Measurements from ENCODE around the gene SPATA3. TPM values are rescaled to one million over a fixed set of nuclear protein-coding genes. Genes with fewer than 3 reads are reported as not detected.

SPATA3 gene
- total and polyA plus RNA-seq, 2 of the 8 experiments (the other 6 are each of a cell fraction or from before 2014, with no cell fraction given), result not detected

DNA sequence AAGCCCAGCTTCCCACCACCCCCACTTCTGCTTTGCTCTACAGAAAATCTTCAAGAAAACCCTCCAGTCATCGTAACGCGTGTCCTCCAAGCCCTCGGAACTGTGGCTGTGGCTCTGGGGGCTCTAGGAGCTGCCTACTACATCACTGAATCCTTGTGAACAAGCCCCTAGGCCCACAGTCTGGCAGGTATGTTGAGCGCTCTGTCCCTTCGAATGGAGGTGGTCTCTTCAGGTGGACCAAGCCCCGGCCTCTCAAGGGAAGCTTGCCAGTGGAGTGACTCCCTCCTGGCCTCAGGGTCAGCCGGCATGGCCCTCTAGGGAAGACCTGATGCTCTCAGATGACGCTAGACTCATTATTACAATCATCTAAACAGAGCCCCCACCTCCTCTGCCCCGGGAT lies 6.7 kb downstream of the SPATA3 start:
- Histone ChIP-seq H4K8ac (ENCODE audit: extremely low read depth, insufficient read depth, low read length) (no peak overlapping the region), H3K36me3 (ENCODE audit: control insufficient read depth in 2 of 4, insufficient read depth in 4 of 4, low read length in 3 of 4) (no peaks in the 10 kb centered on the region), H2AK5ac (ENCODE audit: low read depth, low read length) (no peak overlapping the region), H3K4me1 (replicated peaks in 1 of 4; ENCODE audit: control insufficient read depth in 3 of 4, insufficient read depth in 4 of 4, low read length in 3 of 4) (no peaks in the 10 kb centered on the region; a peak in 2 of 7 replicates), H3K27ac (ENCODE audit: low read depth, low read length) (no peak overlapping the region), H2AFZ (ENCODE audit: low read length) (no peak overlapping the region), H4K20me1 (replicated peaks in 1 of 2; ENCODE audit: control insufficient read depth in 1 of 2, insufficient read depth in 2 of 2, low read length in 2 of 2) (peaks cover 0 to 2% of the 10 kb centered on the region in 2 experiments), H3K79me2 (ENCODE audit: control insufficient read depth in 1 of 2, insufficient read depth in 2 of 2, low read length in 2 of 2) (no peaks in the 10 kb centered on the region), H2BK120ac (replicated peaks; ENCODE audit: low read depth, low read length) (no peak overlapping the region), H2BK20ac (ENCODE audit: low read length) (no peak overlapping the region), H2BK5ac (ENCODE audit: low read depth, low read length) (no peak overlapping the region), H3K18ac (ENCODE audit: extremely low read depth, low read length) (no peak overlapping the region), H4K91ac (replicated peaks; ENCODE audit: insufficient read length, low read length) (no peak overlapping the region), H3K27me3 (replicated peaks in 1 of 4; ENCODE audit: control insufficient read depth in 3 of 4, extremely low read depth in 1 of 4, insufficient read depth in 3 of 4, low read length in 3 of 4) (peaks cover 0 to 6% (median 3%) of the 10 kb centered on the region in 4 experiments; a peak in 3 of 7 replicates), H3K56ac (replicated peaks; ENCODE audit: insufficient read length, low read depth, low read length) (no peak overlapping the region), H3K23ac (ENCODE audit: insufficient read length) (no peak overlapping the region), H2BK12ac (ENCODE audit: low read depth, low read length) (peak overlapping the region; percentile 23; the same call in 1 of the 2 replicates), H2BK15ac (ENCODE audit: low read length) (no peak overlapping the region), H3K14ac (ENCODE audit: insufficient read length) (no peak overlapping the region), H4K5ac (ENCODE audit: insufficient read length, low read depth, low read length) (no peak overlapping the region), H3K9me3 (ENCODE audit: insufficient read depth in 2 of 2, low read depth in 1 of 2, low read length in 1 of 2) (peaks cover 3% of the 10 kb centered on the region in 2 experiments; a peak in 1 of 4 replicates), H3K23me2 (ENCODE audit: low read depth, low read length) (peaks cover 10% of the 10 kb centered on the region; the same call in 1 of the 2 replicates), H3K4ac (replicated peaks; ENCODE audit: insufficient read length, low read depth, low read length) (no peak overlapping the region), H3K4me3 (ENCODE audit: extremely low read depth in 1 of 4, insufficient read depth in 2 of 4, low read depth in 3 of 4, low read length in 4 of 4) (no peak overlapping the region), H3K79me1 (ENCODE audit: low read depth, low read length) (no peaks in the 10 kb centered on the region), H3K9ac (replicated peaks in 1 of 4; ENCODE audit: extremely low read depth in 1 of 4, low read depth in 3 of 4, low read length in 3 of 4) (no peak overlapping the region), H3K4me2 (ENCODE audit: insufficient read depth in 1 of 2, low read depth in 2 of 2, low read length in 2 of 2) (no peak overlapping the region)
- no peak for DNase-seq (ENCODE audit: low read depth in 1 of 2, low spot score in 2 of 2)
- no peak for TF ChIP-seq CREB1 (IDR thresholded peaks at IDR 0.05)
- ChIA-PET CTCF (ENCODE audit: partially characterized antibody) (interaction anchor here (1.6 to 2.1 kb wide), 3 partner anchors 19 to 36 kb away, joined by 4 to 5 read pairs (median 4); no protein-coding TSS in a partner anchor), POLR2A (ENCODE audit: partially characterized antibody) (no interaction called here)
- no peak for FAIRE-seq
- WGBS, 2 experiments (ENCODE audit: extremely low coverage in 1 of 2, insufficient coverage in 1 of 2, insufficient read length in 1 of 2, insufficient replicate concordance in 2 of 2, low coverage in 1 of 2, low lambda C conversion rate in 2 of 2, missing lambda C conversion rate in 1 of 2), result 95% methylated on average over 10 of the region's 10 CpGs; no CpG with 5 or more reads in 1 of the 2 experiments
